ENCODE data around the gene ANXA11.
"Not testable (repeated sequence)": the region's sequence is repeated elsewhere in the genome, so short reads cannot be mapped to it uniquely, and the experiment has no call there.

ANXA11 gene

DNA sequence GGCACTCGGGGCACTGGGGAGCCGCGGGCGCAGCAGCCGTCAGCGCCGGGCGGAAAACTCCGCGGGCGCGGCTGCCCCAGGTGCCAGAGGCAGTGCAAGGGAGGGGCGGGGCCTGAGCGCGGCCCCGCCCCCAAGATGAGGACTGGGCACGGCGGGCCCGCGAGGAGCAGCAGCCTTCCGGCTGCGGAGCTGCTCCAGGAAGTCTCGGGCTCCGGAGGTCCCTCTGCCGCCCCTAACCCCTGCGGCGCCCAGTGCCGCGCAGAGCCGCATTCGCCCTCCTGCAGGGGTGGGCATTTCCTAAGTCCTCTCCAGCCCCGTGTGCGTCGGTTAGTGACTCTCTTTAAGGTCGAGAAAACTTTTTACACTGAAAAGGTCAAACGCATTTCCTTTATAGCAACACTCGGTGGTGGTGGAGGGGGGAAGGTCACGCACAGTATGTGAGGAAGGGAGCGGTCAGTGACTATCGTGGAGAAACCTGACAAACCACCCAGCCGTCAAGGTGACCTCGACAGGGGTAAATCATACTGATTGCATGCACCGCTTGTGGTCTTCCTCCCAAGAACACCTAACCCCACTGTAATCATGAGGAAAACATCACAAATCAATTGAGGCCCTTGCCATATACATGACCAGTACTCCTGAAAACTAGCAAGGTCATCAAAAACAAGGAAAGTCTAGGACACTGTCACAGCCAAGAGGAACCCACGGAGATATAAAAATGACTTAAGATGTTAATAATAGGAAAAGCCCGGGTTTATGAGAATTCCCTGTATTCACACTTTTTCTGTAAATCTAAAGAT, at the start of gene ANXA11:
Gene ANXA11, minus strand, starts transcription at position 61 of the 800 bp plus-strand sequence. CDS start 32,676 bp downstream, outside the sequence.
- peak; percentile 79 for DNase-seq

DNA sequence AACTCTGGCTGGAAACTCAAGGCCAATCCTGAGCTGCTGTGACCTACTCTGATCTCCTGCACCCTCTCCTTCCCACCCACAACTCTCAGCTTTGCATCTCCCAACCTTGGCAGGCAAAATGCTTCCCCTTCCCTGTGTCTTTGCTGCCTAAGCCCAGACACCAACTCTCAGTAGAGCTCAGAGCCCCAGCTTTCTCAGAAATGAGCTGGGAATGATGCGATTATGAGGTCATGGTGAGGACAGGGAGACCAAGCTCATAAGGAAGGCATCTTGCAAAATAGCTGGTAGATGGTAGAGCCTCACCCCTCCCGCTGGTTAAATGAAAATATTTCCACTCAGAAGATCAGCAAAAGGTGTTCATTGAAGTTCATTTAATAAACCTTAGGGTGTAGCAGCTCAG, 49.4 kb upstream of the ANXA11 start:
- not testable (repeated sequence) for DNase-seq

GRCh38 chr10:80253963-80254271, 48.6 kb upstream of the ANXA11 start:
- not testable (repeated sequence) for DNase-seq

GRCh38 chr10:80253266-80253962, 48.1 kb upstream of the ANXA11 start:
- DNase-seq: no peak

DNA sequence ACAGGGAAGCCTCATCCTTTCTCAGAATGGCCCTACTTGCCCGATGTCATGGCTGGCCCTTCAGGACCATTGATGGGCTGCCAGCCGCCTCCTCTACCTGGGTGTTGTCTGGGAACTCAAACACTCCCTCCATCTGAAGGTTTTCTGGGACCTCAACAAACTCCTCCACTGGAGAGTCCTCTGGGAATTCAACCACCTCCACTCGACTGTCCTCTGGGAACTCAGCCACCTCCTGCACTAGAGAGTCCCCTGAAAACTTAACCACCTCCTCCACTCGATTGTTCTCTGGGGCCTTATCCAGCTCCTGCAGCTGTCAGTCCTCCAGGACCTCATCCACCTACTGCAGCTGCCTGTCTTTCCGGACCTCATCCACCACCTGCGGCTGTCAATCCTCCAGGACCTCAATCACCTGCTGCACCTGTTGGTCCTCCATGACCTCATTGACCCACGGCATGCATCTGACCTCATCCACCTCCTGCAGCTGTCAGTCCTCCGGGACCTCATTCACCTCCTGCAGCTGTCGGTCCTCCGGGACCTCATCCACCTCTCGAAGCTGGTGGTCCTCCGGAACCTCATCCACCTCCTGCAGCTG, 47.1 kb upstream of the ANXA11 start:
- no peak for DNase-seq

DNA sequence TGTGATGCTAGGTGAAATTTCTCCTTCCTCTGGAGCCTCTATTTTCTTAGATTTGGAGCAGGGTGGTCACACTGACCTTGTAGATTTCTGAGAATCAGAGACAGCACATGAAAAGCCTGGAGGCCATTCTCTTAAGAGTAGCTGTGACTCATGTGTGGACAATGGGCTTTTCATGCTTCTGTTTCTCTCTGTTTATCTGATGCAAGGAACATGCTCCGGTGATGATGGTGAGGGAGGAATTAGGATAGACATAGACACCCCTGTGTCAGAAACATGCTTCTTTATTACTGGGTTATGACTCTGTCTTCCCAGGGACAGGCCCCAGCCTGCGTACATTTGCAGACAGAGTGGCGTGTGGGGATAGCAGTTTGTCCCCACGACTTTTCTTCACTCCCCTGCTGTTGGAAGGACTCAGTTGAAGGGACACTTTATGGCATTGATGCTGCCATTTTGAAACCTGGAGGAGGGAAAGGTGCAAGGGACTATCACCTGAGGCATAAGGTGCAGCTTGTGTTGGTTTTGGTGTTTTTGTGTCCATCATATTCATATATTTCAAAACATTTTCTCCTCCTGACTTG, 46.5 kb upstream of the ANXA11 start:
- not testable (repeated sequence) for DNase-seq

- DNase-seq: not testable (repeated sequence)
Observed at GRCh38 chr10:80250399-80250798, 45.1 kb upstream of the ANXA11 start.

- not testable (repeated sequence) for DNase-seq
Observed at GRCh38 chr10:80249906-80250305, 44.6 kb upstream of the ANXA11 start.

DNA sequence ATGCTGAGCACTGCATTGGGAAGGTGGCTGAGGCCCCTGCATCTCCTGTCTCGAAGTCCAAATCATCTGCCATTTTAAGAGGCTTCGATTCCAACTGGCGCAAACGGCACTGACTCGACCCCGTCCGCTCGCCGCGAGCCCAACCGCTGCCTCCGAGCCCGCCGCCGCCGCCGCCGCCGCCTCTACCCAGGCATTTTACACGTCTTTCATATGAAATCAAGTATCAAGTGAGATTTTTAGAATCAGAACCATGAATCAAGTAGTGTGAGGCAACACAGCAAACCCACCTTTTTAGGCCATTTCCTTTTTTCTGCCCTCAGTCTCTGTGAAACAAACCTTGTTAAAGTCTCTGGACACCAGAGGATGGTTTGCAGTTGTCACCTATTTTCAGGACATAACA, 42.3 kb upstream of the ANXA11 start:
- DNase-seq: not testable (repeated sequence)

DNA sequence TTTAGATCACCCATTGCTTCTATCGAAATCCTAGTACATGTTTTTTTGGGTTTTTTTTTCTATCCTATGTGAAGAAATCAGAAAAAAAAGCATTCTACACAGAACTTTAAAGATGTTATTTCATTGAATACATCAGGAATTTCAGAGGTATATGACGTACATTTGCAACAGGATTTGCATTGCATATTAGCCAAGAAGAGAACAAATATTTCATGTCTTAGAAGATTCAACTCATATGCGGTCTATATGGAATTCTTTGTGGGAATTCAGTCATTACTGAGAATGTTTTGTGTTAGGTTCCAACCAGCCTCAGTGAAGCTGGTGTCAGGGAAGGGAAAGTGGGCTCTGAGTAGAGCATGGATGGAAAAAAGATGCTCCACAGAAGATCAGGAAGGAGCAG, 39.0 kb upstream of the ANXA11 start:
- DNase-seq: not testable (repeated sequence)

DNA sequence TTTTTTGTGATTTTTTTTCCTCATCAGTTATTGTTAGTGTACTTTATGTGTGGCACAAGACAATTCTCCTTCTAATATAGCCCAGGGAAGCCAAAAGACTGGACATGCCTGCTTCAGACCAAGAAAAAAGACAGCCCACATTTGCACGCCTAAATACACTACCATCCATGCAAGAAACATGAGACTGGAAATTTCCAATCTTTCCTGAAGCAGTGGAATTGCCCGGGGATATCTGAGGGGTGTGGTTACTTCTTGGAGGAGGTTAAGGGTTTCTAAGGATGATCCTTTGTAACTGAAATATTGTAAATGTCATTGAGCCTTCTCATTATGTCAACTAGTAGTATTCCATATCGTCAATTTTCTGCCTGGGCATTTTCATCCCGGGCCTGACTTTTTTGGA, 37.0 kb upstream of the ANXA11 start:
- DNase-seq: not testable (repeated sequence)

DNA sequence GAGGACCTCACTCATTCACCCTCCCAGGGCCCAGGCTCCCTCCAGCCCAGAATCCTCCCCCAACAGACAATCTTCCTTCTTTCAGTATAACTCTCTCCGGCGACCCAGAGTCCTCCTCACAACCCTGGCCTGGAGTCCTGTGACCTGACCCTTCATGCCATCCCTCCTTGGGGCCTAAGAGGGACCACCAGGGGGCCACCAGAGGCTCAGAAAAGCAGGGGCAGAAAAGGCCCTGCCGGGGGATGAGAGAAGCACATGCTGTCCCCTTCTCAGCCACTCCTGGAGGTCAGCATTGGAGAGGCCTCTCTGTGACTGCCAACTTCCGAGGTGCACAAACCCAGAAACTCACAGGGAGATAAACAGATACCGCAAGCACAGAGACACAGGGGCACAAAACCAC, 31.1 kb upstream of the ANXA11 start:
- not testable (repeated sequence) for DNase-seq

DNA sequence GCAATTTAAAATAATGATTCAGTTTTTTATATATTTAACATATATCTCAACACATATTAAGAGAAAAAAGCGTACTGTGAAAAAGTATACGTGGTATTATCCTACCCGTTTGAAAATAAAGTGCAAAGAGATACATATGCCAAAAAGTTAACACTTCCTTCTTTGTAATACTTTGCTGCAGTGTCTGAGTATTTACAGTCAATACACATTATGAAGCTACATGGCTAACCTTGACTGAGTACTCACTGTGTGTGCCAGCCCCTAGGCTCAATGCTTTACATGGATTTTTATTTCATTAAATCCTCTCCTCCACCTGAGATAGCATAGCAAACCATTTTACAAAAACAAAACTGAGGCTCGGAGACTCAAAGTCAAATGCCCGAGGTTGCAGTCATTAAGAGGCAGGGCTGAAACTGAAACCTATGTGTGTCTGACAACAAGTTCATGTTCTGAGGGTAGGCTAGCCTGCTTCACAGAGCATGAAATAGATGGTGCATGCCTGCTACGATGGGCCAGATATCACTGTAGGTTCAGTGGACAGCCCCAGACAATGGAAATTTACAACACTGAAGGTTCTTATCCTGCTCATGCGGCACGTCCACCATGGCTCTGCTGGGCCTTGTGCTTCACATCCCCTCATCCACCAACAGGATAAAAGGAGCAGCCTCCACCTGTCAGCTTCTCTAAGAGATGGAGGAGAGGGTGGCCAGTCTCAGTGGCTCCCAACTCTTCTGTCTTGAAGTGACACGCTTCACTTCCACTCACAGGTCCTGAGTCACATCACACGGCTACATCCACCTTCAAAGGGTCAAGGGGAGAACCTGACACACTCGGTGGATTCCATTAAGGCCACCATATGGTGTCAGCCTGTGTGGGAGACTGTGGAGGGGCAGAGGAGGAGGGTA, 29.2 kb upstream of the ANXA11 start:
- not testable (repeated sequence) for DNase-seq

DNA sequence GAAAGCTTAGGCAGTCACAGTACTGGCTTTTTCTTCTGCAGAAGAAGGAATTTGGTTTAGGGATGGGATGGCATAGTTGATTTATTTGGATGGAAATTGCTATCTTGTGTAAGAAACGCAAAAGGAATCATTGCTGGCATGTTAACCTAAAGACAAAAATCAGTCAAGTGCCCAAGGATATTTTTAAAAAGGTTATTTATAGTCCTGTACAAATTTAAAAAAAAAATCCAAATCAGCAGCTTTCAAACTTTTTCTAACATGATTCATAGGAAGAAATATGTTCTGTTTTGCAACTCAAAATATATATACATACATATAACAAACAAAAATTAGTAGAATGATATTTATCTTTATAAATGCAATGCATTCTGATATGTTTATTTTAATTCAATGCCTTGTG, 28.5 kb upstream of the ANXA11 start:
- DNase-seq: not testable (repeated sequence)

DNA sequence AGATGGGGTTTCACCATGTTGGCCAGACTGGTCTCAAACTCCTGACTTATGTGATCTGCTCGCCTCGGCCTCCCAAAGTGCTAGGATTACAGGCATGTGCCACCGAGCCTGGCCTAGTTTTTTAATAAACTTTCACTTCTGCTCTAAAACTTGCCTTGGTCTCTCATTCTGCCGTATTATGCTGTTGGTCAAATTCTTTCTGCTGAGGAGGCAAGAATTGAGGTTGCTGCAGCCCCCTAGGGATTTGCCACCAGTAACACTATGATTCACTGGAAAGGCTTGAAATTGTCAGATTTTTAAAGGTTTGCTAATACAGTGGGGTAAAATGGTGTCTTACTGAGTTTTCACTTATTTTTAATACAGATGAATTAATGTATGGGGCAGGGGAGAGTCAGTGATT, 21.4 kb upstream of the ANXA11 start:
- not testable (repeated sequence) for DNase-seq

DNA sequence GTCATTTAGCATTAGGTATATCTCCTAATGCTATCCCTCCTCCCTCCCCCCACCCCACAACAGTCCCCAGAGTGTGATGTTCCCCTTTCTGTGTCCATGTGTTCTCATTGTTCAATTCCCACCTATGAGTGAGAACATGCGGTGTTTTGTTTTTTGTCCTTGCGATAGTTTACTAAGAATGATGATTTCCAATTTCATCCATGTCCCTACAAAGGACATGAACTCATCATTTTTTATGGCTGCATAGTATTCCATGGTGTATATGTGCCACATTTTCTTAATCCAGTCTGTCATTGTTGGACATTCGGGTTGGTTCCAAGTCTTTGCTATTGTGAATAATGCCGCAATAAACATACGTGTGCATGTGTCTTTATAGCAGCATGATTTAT, 17.7 kb upstream of the ANXA11 start:
- DNase-seq: not testable (repeated sequence)

DNA sequence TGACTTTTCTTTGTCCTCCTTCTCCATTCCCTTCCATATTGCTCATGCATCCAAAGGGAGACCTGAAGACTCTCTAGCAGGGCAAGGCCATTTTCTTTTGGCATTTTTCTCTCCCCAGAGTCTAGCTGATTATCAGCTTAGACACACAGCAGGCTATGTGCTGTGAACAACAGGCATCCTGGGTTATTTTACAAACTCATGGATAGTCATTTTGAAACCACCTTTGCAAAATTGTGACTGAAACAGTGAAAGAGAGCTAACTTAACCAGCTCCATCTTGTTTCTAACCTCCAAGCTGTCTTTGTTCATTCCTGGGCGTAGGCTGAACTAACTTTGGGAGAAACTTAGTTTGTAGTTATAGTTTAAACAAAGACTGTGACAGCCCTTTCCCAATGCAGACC, 13.5 kb upstream of the ANXA11 start:
- DNase-seq: not testable (repeated sequence)

DNA sequence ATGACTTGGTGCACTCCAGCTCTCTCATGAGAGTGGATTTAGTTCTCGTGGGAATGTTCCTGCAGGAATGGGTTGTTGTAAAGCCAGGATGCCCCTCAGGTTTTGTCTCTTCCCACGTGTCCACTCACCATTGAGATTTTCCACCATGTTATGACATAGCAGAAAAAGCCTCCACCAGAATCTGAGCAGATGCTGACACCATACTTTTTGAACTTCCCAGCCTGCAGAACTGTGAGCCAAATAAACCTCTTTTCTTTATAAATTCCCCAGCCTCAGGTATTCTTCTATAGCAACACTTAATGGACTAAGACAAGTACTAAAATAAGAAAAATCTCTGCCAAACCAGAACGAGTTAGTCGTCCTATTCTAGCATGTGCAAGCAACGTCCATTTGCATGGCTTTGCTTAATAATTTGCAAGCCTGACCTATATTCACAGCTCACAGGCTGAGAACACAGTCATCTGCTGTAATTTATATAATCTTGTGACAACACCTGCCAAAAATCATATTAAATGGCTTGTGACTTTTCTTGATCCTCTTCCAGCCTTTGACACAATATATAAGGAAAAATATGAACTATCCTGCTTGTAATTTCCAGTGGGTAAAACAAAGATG, 9.1 kb upstream of the ANXA11 start:
- DNase-seq: not testable (repeated sequence)

- DNase-seq: not testable (repeated sequence)
Observed at GRCh38 chr10:80212535-80213115, 7.3 kb upstream of the ANXA11 start.

DNA sequence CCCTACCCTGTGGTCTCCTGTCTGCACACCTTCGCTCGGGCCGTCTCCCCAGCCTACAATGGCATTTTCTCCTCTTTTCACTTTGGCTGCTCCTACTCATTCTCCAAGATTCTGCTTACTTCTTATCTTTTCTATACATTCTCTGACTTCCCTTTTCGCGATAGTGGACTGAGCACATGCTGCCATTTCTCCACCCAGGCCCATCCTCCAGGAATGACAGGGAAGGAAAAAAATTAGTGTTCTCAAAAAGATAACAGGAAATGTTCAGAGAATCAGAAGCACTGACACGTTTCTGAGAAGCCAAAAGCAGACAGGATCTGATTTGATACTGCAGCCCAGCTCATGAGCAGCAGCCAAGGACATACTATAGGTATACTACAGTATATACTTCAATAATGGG, 6.4 kb upstream of the ANXA11 start:
- no peak for DNase-seq

- no peak for DNase-seq
Observed at GRCh38 chr10:80210259-80210658, 4.9 kb upstream of the ANXA11 start.
